Kidney (tissue), 14 donors: Measurements from ENCODE around the gene LYRM7. TPM values are rescaled to one million over a fixed set of nuclear protein-coding genes. Genes with fewer than 3 reads are reported as not detected.

Experiments used
- DNase-seq, 5 donors: peaks; one replicate each; pipeline ENCODE4 v3.0.0-alpha.2; 2013 to 2020
- FAIRE-seq: peaks from 2 replicates; lab custom pipeline; 2012; peaks lifted over from hg19 to GRCh38; lab: Jason Lieb, UNC
- H3K27ac ChIP-seq, 2 donors: one replicate each; pipeline ENCODE4 v1.7.0; 2013; ENCODE audit warnings: low read depth in 2 of 2, low read length in 2 of 2, inconsistent platforms in 1 of 2
- H3K27me3 ChIP-seq: one replicate; pipeline ENCODE4 v1.7.1; 2013; ENCODE audit warnings: low read length, inconsistent platforms; ENCODE audit not compliant: control insufficient read depth, insufficient read depth
- H3K36me3 ChIP-seq, 3 donors: one replicate each; pipeline versions ENCODE4 v1.7.0 to v1.7.1; 2013; ENCODE audit warnings: low read length in 3 of 3, control low read depth in 1 of 3, inconsistent platforms in 1 of 3; ENCODE audit not compliant: insufficient read depth in 3 of 3, control insufficient read depth in 2 of 3
- H3K4me1 ChIP-seq, 3 donors: one replicate each; pipeline versions ENCODE4 v1.7.0 to v1.7.1; 2013; ENCODE audit warnings: low read length in 3 of 3, inconsistent platforms in 1 of 3, low read depth in 1 of 3; ENCODE audit not compliant: control insufficient read depth in 2 of 3, insufficient read depth in 2 of 3
- H3K4me3 ChIP-seq, 3 donors: one replicate each; pipeline versions ENCODE4 v1.7.0 to v1.8.1; 2013; ENCODE audit warnings: low read length in 3 of 3, control low read depth in 1 of 3, inconsistent platforms in 1 of 3
- H3K9ac ChIP-seq, 3 donors: one replicate each; pipeline versions ENCODE4 v1.7.0 to v1.7.1; 2013; ENCODE audit warnings: low read length in 3 of 3, control low read depth in 1 of 3, inconsistent platforms in 1 of 3
- H3K9me3 ChIP-seq, 3 donors: one replicate each; pipeline versions ENCODE4 v1.7.0 to v1.7.1; 2013; ENCODE audit warnings: low read length in 3 of 3, control low read depth in 1 of 3, inconsistent platforms in 1 of 3; ENCODE audit not compliant: control insufficient read depth in 2 of 3, insufficient read depth in 1 of 3
- intact Hi-C: fragments of 100-400 bp; cut with DNase I; formaldehyde crosslinking; loops from one replicate; pipeline ENCODE4 v1.11.1; 2022
- polyA plus RNA-seq: library from polyadenylated mRNA; stranded (reverse); fragments of 350-450 nt; fragmentation: Illumina TruSeq; extraction: RNeasy Lipid Tissue Mini Kit (QIAGEN cat#74804); gene quantifications from one replicate; pipeline ENCODE4 v1.2.3, GENCODE V29; 2014; ENCODE audit warnings: low read depth, low replicate concordance; ENCODE audit not compliant: insufficient read depth
- total RNA-seq: library from RNA; stranded (reverse); fragmentation: NEBNext Ultra II Directional; extraction: Animal tissue kit (Norgen Biotek cat#: 25700); gene quantifications from one replicate; pipeline ENCODE4 v1.2.1, GENCODE V29; 2021
- TF ChIP-seq, protein P1 (sequence below): IDR thresholded peaks from 3 replicates; pipeline ENCODE4 v1.5.1; 2012; ENCODE audit warnings: mild to moderate bottlenecking, moderate library complexity, borderline replicate concordance; ENCODE audit not compliant: insufficient read depth; ENCODE audit errors: extremely low read depth
- donor health status: control.
- donor health status: control.
- donor health status: control.
- donor health status: control.
- donor health status: control.
- donor health status: DM: yes; HTN: yes; CAD: no.
- donor health status: Normal renal cell carcinoma (clear cell type).

LYRM7 gene
- total and polyA plus RNA-seq, 2 donors from 2014 or later = 5.4 to 7.2 TPM

DNA sequence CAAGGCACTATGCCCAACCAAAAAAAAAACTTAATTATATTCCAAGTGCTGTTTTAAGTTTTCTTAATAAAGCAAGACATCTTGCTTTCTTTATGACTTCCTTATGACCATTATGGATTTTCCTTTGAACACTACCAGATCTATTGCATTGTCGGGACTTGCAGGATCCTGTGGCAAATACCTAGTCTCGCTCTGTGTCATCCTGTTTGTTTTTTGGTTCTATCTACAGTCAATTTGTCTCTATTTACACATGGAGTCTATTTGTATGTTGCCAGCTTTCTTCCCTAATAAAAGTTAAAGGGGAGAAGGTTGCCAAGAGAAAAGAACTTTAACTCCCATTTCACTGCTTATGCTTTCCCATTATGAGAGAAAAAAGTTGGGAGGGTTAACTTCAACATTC, 10.6 kb upstream of the LYRM7 start:
- Histone ChIP-seq H3K9ac (no peak overlapping the region), H3K27me3 (no peaks in the 10 kb centered on the region), H3K4me1 (no peaks in the 10 kb centered on the region), H3K36me3 (peaks cover 9 to 31% (median 11%) of the 10 kb centered on the region in 3 donors), H3K4me3 (no peak overlapping the region), H3K27ac (no peak overlapping the region), H3K9me3 (no peaks in the 10 kb centered on the region)
- DNase-seq (no peak), FAIRE-seq (no peak)
- TF ChIP-seq, protein P1, sequence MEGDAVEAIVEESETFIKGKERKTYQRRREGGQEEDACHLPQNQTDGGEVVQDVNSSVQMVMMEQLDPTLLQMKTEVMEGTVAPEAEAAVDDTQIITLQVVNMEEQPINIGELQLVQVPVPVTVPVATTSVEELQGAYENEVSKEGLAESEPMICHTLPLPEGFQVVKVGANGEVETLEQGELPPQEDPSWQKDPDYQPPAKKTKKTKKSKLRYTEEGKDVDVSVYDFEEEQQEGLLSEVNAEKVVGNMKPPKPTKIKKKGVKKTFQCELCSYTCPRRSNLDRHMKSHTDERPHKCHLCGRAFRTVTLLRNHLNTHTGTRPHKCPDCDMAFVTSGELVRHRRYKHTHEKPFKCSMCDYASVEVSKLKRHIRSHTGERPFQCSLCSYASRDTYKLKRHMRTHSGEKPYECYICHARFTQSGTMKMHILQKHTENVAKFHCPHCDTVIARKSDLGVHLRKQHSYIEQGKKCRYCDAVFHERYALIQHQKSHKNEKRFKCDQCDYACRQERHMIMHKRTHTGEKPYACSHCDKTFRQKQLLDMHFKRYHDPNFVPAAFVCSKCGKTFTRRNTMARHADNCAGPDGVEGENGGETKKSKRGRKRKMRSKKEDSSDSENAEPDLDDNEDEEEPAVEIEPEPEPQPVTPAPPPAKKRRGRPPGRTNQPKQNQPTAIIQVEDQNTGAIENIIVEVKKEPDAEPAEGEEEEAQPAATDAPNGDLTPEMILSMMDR = no peak
- intact Hi-C loops = no loop called here

DNA sequence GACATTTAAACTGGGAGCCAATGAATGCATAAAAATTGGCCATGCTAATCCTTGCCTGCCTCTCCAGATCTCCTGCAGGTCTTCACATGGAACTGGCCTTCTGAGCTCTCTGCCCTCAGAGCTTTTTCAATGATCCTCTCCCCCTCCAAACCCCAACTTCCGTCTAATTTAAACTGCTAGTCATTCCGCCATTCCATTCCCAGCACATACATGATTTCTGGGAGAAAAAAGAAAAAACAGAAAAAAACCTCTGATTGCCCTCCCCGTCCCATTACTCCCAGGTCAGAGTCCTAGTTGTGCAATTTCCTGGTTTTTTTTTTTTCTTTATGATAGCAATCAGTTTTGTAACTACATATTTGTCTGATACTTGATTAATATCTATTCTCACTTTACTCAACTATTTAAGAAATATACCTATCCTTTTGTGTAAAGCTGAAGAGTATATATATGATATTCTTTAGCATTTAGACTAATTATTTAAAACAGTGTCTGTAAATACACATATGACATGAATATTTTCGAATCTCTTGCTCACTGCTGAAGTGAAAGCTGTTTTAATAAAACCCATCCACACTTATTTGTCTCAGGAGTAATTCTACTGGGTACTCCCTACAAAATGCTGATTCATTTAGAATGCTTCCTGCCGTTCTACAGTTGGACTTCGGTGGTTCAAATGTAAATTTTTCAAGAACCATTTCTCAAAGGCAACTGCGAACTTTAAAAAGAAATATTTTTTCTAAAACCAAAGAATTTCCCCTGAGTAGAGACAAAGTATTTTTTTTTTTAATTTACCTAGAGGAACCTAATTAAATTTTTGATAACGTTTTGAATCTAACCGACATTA, 7.2 kb upstream of the LYRM7 start:
- TF ChIP-seq, protein P1 = no peak
- Histone ChIP-seq H3K27me3 (no peaks in the 10 kb centered on the region), H3K9ac (peak overlapping the region; percentile 72 to 93 (median 76)), H3K4me3 (peak overlapping the region; percentile 83 to 97 (median 93)), H3K4me1 (peaks cover 0 to 4% (median 0%) of the 10 kb centered on the region in 3 donors), H3K36me3 (peaks cover 9 to 30% (median 11%) of the 10 kb centered on the region in 3 donors), H3K27ac (peak overlapping the region; percentile 52 to 95), H3K9me3 (no peaks in the 10 kb centered on the region)
- FAIRE-seq (peak; percentile 62), DNase-seq (peak in 2 of 5 donors; percentile 19 to 31)
- intact Hi-C loops = no loop called here

DNA sequence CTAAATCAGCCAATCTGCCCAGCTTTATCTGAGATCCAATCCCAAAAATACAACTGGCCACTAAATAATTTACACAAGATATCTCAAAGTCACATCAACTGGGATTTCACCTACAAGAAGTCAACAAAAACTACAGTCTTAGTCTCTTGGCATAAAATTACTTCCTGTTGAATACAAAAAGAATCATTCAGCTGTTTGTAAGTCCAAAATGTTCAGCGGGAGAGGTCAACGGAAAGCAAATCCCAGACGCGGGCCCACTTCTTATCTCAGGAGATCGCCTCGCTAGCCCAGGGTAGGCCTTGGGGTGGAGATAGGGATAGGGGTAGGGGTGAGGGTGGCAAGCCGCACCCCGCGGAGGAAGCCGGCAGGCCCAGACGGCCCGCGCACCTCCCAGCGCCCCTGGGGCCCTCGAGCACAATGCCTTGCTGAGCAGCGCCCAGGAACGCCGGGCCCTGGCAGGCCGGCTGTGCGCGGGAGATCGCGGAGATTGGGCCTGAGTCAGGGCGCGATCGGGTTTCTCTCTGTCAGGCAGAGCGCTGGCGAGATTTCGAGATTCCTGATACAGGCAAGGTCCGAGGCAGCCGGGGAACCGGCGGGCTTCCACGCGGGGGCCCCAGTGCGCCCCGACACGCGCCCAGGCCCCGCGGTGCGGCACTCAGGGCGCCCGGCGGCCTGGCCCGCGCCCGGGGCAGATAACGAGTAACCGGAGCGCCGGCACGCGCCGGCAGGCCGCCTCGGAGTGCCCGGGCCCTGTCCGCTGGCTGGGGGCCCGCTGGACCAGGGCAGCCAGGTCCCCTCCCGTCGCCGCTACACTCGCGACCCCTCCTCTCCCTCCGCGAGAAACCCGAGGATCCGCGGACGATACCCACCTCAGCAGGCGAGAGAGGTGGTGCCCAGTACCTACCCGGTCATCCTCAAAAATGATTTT, 6.3 kb upstream of the LYRM7 start:
- intact Hi-C loops = no loop called here
- peak overlapping the region; percentile 94 to 95 for H3K27ac ChIP-seq
- FAIRE-seq = no peak
- peak overlapping the region; percentile 93 to 97 (median 93) for H3K4me3 ChIP-seq
- no peaks in the 10 kb centered on the region for H3K9me3 ChIP-seq
- H3K36me3 ChIP-seq = peaks cover 9 to 20% (median 9%) of the 10 kb centered on the region in 3 donors
- TF ChIP-seq, protein P1 = peak; percentile 12
- H3K4me1 ChIP-seq = peaks cover 0 to 4% (median 0%) of the 10 kb centered on the region in 3 donors
- no peaks in the 10 kb centered on the region for H3K27me3 ChIP-seq
- DNase-seq = peak; percentile 79 to 87 (median 84)
- H3K9ac ChIP-seq = peak overlapping the region; percentile 81 to 93 (median 89)
